ENCODE measurements around the gene BMP8B.
"Not testable (repeated sequence)": the region's sequence is repeated elsewhere in the genome, so short reads cannot be mapped to it uniquely, and the experiment has no call there.

BMP8B gene

DNA sequence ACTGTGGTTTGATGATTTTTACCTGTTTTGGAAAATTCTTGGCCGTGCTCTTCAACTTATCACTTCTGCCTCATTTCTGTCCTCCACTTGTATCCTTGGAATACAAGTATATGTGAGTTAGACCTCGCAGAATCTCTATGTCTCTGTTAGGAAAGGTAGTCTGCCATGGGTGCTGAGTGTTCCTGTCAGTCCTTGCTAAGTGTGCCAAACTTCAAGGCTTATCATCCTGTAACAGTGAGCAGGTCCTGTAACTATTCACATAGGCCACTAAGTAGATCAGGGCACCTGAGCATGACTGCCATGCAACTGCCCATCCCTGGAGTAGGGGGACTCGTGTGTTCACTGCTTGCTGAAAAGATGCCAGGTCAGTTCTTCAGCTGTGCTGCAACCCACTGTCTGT lies 24.2 kb upstream of the BMP8B start:
- no peak for DNase-seq

DNA sequence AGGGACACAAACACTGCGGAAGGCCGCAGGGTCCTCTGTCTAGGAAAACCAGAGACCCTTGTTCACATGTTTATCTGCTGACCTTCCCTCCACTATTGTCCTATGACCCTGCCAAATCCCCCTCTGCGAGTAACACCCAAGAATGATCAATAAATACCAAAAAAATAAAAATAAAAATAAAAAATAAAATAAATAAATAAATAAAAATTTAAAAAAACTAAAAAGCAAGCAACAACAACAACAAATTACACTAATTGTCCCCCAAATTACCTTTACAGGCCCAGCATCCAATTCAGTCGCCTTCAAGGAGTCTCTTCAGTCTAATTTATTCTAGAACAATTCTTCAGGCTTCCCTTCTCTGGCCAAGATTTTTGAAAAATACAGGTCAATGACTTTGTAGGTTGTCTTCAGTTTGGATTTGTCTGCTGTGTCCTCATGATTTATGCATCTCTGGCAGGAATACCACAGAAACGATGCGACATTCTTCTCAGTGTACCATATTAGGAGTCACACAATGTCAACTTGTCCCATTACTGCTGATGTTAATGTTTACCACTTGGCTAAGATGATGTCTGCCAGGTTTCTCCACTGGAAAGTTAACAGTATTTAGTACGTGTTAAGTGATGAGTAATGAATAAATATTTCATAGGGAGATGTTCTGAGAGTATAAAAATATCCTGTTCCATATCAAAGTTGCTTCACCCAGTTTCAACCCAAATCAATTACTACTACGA lies 20.3 kb upstream of the BMP8B start:
- DNase-seq: no peak

DNA sequence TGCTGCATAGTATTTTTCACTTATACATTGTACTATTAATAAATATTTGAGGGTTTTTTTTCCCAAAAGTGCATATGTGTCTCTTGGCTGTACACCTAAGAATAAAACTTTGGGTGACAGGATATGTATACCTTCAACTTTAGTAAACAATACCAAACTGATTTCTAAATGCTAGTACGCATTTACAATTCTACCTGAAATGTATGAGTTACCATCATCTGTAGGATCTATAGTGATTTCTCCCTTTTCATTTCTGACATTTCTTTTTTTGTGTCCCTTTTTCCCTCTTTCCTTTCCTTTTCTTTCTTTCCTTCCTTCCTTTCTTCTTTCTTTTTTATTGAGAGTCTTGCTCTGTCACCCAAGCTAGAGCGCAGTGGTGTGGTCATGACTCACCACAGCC lies 16.7 kb upstream of the BMP8B start:
- DNase-seq: no peak

DNA sequence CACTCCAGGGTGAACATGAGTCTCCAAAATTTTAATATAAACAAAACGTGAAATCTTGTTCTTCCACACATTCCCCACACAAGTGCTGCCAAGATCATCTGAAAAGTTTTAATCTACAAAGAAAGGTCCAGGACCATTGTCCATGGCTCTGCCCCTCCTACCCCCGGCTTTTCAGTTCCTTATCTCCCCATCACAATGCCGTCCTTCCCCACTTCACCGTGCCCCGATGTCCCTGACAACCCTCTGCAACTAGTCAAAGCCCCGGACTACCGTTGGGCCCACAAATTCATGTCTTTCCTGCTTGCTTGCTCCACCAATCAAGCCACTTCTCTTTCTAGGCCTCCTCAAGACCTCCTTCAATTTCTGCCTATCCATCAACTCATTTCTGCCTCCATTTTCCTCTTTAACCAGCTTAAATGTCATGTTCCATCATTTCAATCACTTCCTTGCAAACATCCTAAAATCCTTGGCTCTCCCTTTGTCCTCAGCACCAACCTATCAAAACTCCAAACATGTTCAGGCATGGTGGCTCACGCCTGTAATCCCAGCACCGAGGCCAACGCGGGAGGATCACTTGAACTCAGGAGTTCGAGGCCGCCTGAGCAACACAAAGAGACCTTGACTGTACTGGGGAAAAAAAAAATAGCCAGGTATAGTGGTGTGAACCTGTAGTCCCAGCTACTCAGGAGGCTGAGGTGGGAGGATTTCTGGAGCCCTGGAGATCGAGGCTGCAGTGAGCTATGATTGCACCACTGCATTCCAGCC lies 14.0 kb upstream of the BMP8B start:
- DNase-seq: no peak

DNA sequence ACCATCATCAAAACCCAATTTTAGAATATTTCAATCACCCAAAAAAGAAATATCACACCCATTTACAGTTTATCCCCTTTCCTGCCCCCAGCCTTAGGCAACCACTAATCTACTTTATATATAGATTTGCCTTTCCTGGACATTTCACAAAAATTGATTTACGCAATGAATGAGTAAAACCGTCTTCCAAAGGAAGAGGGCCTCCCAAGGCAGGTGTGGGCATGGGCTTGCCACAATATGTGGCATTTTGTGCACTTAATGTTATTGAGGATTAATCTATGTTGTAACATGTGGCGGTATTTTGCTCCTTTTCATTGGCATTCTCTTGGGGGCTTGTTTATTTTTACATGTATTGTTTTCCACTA lies 11.8 kb upstream of the BMP8B start:
- DNase-seq: no peak

DNA sequence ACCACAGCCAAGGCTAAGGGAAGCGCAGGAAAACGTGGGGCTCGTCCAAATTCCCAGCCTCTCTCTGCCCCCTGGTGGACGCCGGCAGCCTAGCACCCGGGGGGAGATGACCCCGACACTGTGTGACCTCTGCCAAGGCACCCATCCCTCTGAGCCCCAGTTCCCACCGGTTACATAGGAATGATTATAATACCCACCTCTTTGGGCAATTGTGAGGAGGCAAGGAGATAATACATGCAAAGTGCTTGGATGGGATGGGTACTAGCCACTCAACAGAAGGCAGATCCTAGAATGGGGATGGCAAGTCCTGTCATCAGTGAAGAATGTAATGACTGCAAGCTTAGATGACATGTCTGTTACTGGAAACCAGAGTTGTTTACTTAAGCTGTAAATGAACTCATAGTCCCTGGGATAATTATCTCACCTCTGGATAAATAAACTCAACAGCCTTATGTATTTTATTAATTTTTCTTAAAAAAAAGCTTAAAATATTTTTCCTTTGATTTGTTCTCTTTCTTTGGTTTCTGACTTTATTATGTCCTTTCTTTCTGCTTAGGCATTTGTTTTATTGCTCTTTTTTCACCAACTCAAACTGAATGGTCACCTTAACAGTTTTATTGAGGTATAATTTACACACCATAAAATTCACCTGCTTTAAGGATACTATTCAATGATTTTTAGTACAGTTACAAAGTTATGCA lies 11.3 kb upstream of the BMP8B start:
- DNase-seq: peak; percentile 72

DNA sequence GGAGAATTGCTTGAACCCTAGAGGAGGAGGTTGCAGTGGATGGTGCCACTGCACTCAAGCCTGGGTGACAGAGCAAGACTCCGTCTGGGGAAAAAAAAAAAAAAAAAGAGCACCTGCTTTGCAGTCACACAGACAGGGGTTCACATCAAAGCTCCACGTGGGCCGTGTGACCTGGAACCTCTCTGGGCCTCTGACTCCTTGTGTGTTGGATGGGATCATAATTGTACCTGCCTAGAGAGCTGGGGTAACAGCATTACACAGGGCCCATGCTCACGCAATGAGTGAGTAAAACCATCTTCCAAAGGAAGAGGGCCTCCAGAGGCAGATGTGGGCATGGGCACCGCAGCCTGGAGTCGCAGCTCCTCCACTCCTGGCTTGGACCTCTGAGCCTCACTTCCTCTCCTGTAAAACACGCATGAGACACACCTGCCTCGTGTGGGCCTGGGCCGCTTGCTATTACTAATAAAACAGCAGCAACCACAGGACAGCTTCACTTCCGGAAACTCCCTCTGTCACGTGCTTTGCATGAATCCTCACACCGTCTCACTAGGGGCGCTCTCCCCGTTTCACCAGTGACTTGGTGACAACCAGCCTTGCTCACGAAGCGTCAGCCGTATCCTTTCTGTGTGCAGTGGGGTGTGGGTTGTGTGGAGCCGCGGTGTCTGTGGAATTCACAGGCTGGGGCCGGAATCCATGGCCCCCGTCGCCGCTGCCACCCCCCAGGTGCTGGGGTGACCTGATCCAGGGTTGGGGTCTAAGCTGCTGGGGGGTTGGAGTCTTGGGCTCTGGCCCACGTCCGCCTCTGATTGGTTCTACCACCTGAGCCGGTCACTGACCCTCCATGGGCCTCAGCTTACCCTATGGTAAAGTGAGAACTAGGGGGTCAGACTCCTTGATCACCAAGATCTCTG lies 10.4 kb upstream of the BMP8B start:
- DNase-seq: peak; percentile 97

DNA sequence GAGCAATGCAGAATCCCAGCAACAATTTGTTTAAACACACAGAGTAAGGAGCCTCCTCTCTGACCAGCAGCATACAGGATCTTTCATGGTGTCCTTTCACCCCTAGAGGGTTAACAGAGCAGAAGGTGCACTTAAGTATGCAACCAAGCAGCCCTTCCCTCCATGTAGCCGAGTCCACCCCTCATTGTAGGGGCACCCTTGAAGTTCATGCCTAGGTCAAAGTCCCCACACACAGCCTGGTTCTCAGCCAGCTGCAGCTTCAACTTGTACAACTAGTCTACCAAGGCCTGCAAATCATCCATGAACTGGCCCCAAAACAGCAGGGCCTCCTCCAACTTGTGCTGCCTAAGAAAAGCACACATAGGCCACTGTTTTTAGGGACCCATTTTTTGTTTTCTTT lies 7.0 kb upstream of the BMP8B start:
- no peak for DNase-seq

DNA sequence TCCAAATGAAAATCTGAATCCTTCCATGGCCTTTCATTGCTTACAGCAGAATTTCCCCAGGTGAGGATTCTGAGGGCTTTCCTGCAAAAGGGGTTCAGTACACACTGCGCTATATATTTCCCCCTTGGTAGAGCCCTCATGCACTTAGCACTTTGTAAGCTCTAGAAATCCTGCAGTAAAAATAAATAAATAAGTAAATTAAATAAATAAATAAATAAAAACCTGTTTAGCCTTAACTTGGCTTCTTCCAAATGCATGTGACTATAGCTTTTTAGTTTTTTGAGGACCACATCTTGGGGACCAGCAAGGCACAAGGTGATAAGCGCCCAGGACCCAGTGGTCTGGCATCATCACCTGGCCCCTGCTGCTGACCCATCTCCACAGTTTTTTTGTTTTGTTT lies 3.2 kb upstream of the BMP8B start:
- DNase-seq: no peak

DNA sequence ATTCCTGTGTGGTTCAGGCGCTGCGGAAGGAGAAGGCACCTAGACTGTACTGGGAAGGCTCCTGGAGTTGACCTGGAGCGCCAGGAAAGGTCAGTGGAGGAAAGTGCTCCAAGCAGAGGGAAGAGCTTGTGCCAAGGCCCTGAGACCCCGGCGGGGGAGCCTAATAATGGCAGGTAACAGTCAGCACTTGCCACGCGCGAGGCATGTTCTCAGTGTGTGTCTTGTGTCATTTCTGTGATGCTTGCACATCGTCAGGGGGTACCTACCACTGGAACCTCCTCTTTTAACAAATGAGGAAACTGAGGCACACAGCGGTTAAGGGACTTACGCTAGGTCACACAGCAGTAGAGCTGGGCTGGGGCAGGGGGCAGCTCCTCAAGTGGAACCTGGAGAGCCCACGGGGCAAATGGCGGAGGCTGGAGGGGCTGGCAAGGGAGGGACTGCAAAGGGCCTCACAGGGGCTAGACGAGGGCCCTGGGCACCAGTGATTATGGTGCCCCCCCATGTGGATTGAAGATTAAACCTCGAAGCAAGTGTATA lies 976 bp upstream of the BMP8B start:
- no peak for DNase-seq

DNA sequence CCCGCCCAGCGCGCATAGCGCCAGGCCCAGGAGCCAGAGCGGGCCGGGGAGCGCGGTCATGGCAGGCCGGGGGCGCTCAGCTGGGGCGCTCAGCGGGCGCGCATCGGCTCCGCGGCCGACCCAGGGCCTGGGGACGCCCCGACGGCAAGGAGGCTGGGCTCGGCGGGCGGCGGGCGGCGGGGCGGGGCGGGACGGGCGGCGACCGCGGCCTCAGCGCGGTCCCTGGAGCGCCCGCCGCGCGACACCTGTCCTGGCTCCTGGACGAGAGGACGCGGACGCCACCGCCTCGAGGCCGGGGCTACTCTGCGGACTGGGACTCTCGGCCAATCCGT lies 273 bp downstream of the BMP8B start:
- no peak for DNase-seq

DNA sequence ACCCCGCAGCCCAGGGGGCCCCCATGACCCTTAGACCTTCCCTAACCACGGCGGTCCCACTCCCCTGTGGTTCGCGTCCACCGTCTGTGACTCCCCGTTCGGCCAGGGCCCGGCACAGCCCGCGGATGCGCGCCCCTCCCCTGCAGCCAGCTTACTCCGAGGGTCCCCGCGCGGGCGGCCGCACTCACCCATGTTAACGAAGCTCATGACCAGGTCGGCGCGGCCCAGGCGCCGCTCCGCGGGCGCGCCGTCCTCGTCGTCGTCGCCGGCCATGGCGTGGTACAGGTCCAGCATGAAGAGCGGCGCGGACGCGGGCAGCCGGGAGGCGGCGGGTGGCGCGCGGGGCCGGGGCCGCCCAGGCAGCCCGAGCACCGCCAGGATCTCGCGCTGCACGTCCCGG lies 701 bp downstream of the BMP8B start:
- DNase-seq: not testable (repeated sequence)

DNA sequence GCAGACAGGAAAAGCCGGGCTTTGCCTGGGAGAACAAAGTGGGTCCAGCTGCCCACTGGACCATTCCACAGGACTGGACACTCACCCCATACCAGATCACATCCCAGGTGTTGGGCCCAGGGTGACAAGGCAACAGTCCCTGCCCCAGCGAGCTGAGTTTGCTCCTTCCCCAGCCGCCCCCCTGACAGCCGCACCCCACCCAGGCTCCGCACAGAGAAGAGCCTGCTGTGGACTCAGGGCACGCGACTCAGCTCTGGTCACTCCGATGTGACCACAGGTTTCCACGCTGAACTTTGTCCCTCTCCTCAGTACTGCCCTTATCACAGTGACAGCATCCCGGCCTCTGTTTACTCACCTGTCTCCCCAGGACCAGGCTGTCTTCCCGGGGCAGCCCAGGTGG lies 1.2 kb downstream of the BMP8B start:
- DNase-seq: no peak

DNA sequence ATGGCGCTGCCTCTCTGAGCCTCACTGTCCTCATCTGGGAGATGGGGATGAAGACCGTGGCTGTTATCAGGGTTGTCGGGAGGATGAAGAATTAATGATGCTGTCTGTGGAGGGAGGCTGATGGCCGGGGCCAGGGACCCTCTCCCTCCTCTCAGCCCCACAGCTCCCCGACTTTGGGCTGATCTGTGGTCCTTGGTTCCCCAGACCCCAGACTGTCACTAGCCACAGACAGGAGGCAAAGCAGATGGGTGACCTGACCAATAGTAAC lies 1.6 kb downstream of the BMP8B start:
- DNase-seq: not testable (repeated sequence)

DNA sequence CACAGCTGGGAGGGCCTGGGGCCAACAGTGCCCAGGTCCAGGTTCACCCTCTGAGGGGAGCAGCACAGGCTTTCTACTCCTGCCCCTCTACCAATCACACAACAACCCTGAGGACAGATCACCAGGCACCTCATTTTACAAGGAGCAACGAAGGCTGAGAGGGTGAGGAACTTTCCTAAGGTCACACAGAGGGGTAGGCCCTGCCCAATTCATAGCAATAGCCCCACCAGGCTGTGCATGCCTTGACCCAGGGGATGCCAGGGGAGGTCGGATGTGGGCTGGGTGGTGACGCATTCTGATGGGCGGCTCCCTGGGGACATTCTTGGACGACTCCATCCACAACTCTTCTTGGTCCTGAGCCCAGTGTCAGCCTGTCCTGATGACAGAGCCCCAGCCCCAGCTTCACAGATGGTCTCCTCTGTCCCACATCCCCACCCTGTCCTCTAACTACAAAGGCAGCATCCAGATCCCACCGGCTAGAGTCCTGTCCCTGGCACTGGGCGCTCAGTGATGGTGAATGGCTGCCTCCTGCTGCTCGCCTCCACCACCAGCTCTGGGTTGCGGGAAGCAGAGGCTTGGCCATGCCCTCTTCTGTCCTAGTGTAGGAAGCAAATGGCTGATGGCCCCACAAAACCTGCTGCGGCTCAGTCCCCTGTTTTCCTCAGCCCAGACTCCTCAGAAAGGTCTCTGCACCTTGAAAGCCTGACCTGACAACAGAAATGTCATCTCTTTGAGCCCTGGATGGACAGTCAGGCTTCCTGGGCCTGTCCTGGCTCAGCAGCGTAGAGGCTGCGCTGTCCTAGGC lies 2.2 kb downstream of the BMP8B start:
- DNase-seq: not testable (repeated sequence)

DNA sequence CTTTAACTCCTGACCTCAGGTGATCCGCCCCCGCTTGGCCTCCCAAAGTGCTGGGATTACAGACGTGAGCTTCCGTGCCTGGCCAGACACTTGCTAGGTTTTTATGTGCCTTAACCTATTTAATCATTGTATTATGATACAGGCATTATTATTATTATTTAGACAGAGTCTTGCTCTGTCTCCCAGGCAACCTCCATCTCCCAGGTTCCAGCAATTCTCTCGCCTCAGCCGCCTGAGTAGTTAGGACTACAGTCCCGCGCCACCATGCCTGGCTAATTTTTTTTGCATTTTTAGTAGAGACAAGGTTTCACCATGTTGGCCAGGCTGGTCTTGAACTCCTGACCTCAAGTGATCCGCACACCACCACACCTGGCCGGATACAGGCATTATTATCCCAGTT lies 6.0 kb downstream of the BMP8B start:
- DNase-seq: not testable (repeated sequence)

DNA sequence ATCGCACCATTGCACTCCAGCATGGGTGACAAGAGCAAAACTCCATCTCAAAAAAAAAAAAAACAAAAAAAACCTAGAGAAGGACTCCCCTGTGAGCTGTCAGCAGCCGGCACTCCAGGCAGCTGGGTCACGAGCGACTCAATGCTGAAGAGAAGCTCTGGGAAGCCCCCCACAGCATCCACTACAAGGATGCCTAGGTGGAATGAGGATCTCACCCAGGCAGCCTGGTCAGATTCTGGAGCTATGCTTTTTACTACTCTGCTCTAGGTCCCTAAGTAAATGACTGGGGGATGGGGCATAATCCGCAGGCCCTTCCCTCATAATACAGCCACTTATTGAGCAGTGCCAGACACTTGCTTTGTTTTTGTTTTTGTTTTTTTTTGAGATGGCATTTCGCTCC lies 6.6 kb downstream of the BMP8B start:
- DNase-seq: no peak

DNA sequence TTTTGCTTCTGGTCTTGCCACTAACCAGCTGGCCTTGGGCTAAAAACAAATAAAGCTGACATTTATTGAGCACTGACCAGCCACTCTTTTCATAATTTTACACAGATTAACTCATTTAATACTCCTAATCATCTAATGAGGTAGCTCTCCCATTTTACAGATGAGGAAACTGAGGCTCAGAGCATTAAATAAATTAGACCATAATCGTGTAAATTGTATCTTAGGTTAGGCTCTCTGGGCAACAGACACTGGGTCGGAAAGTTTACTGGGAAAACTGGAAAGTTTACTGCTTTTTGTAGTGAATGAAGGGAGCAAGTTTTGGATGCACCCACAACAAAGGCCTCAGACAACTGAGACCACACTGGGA lies 7.3 kb downstream of the BMP8B start:
- no peak for DNase-seq

DNA sequence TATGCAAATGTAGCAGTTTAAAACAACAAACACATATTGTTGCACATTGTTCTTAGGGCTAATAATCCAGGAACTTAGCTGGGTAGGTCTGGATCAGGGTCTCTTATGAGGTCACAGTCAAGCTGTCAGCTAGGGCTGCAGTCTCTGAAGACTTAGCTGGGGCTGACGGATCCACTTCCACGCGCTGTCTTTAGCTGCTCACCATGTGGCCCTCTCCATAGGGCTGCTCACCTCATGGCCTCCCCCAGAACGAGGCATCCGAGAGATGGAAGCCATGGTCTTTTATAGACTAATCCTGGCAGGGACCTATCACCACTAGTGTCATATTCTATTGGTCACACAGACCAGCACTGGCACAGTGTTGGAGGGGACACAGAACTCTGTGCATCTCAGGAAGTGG lies 8.8 kb downstream of the BMP8B start:
- no peak for DNase-seq

DNA sequence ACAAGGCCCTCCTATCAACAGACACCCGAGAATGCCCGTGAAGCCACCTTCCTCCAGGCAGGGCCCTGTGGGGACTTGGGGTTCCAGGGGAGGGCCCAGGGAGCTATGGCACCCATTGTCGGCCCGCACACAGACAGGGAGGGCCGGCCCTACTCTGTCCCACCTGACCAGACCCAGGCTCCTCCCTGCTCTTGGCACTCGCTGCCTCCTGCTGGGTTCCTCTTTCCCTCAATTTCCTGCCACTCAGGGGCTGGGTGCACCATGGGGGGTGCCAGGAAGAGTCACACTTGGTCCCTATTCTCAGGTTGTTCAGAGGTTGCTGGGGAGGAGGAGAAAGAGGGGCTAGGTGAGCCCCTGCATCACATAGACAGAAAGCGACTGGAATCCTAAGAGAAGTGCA lies 9.5 kb downstream of the BMP8B start:
- DNase-seq: no peak

DNA sequence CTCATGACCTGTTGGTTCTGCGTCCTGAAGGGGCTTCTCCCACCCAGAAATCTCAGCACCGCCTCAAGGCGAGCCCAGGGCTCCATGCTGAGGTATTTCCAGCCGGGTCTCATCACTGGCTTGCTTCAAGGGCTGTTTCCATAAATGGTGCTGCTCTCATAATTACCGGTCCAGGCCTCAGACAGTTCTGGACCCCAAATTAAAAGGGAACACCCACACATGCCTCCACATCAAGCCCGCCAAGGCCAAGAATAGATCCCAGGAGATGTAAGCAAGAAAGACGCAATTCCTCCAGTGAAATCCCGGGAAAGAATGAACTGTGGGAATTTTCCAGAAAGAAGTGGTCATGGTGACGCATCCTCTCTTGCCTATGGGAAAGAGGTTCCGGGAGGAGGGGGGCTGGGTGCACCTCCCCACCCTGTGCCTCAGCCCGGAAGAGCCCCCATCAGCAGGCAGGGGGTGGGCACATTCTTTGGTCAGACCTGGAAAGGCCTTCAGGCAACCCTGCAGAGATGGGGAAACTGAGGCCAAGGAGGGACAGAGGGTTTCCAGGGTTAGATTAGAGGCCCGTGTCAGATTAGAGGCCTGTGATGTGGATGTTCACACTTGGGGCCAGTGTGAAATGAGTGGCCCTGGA lies 10.1 kb downstream of the BMP8B start:
- DNase-seq: not testable (repeated sequence)

DNA sequence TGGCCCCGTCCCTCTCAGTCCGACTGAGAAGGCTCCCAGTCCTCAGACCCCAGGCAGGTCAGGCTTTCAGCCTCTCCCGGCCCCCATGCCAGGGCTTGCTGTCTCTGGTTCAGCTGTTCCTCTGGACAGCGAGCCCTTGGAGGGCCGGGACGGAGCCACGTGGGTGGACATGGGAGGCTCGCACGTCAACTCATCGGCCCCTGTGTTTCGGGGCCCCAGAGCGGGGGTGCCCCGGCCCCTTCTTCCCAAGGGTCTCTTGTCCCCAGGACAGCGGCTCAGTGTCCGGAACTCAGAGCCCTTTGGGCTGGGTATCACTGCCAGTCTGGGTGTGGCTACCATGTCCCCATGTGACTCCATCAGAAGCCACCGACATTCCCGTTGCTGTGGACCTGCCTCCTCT lies 10.8 kb downstream of the BMP8B start:
- not testable (repeated sequence) for DNase-seq

Measured in hematopoietic multipotent progenitor cell treated with erythropoietin and hydrocortisone succinate and interleukin-3 and kit ligand, for 6 days (in vitro differentiated cells).